HepG2 (cell line): ENCODE measurements around the gene DIP2C. TPM values are rescaled to one million over a fixed set of nuclear protein-coding genes. Genes with fewer than 3 reads are reported as not detected.

Experiments
- ATAC-seq: fragments of 200-7000 bp; cut with Tn5 transposase; 3 replicates; pipeline ENCODE4 v1.9.1; 2020; ENCODE audit warnings: mild to moderate bottlenecking, moderate library complexity
- BruUV-seq: library from RNA; stranded (reverse); fragments of 400-500 nt; replicated peaks from 2 replicates; lab custom pipeline; 2021; lab: Mats Ljungman, UMichigan
- CTCF ChIA-PET: fragments of 300-600 bp; formaldehyde crosslinking; extraction: SDS; loops from one replicate; lab custom pipeline; 2021; ENCODE audit warnings: low total read pairs, inconsistent platforms, low intra/inter-chr PET ratio; lab: Yijun Ruan, JAX
- POLR2A ChIA-PET: fragments of 350-600 bp; sonication (Branson Sonifier 250); formaldehyde crosslinking; loops from one replicate; lab custom pipeline; 2020; ENCODE audit warnings: antibody characterized with exemption, inconsistent platforms; lab: Yijun Ruan, JAX
- DNase-seq: peaks from one replicate; pipeline ENCODE4 v3.0.0-alpha.2; 2015; ENCODE audit warnings: low spot score
- FAIRE-seq: peaks from 3 replicates; lab custom pipeline; 2011; peaks lifted over from hg19 to GRCh38; lab: Jason Lieb, UNC
- H2AFZ ChIP-seq: one replicate; pipeline ENCODE4 v1.6.1; 2011; ENCODE audit warnings: low read length, inconsistent platforms
- H3K27ac ChIP-seq: fragments of 300-600 bp; 3 replicates; pipeline ENCODE4 v1.8.0; 2011; ENCODE audit warnings: mixed run types, mild to moderate bottlenecking, mixed read lengths, low read length, inconsistent platforms; ENCODE audit not compliant: insufficient read depth; ENCODE audit errors: extremely low read length
- H3K27me3 ChIP-seq, 2 experiments: fragments of 200-600 bp in 1 of 2; 2 replicates in 1 of 2; 3 replicates in 1 of 2; pipeline versions ENCODE4 v1.6.0 to v1.8.0; 2011; ENCODE audit warnings: low read length in 2 of 2, mild to moderate bottlenecking in 2 of 2, moderate library complexity in 2 of 2, inconsistent platforms in 1 of 2; ENCODE audit not compliant: insufficient read depth in 2 of 2, control insufficient read depth in 1 of 2
- H3K36me3 ChIP-seq, 2 experiments: fragments of 200-600 bp in 1 of 2; replicated peaks in 1 of 2; 2 replicates in 1 of 2; 3 replicates in 1 of 2; pipeline versions ENCODE4 v1.5.1 to v1.8.0; 2011; ENCODE audit warnings: low read length in 2 of 2, inconsistent platforms in 1 of 2; ENCODE audit not compliant: insufficient read depth in 2 of 2, control insufficient read depth in 1 of 2
- H3K4me1 ChIP-seq: 2 replicates; pipeline ENCODE4 v1.5.1; 2012; ENCODE audit warnings: low read length, inconsistent platforms; ENCODE audit not compliant: insufficient read depth
- H3K4me2 ChIP-seq: 2 replicates; pipeline ENCODE4 v1.6.0; 2011; ENCODE audit warnings: low read depth, low read length, inconsistent platforms
- H3K4me3 ChIP-seq, 3 experiments: fragments of 200-600 bp in 1 of 3; sonication (generic), shearing (Covaris generic) in 1 of 3; replicated peaks in 1 of 3; 2 replicates each; pipeline ENCODE4 v1.5.1; 2011 to 2016; ENCODE audit warnings: low read length in 3 of 3, inconsistent platforms in 2 of 3, low read depth in 2 of 3, mild to moderate bottlenecking in 2 of 3, control low read depth in 1 of 3, mixed read lengths in 1 of 3; ENCODE audit not compliant: insufficient read depth in 1 of 3
- H3K79me2 ChIP-seq: one replicate; pipeline ENCODE4 v1.6.1; 2011; ENCODE audit warnings: low read length, inconsistent platforms; ENCODE audit not compliant: insufficient read depth
- H3K9ac ChIP-seq: 2 replicates; pipeline ENCODE4 v1.6.0; 2011; ENCODE audit warnings: mild to moderate bottlenecking, low read depth, low read length, inconsistent platforms; ENCODE audit not compliant: insufficient read depth
- H3K9me3 ChIP-seq: 2 replicates; pipeline ENCODE4 v1.5.1; 2012; ENCODE audit warnings: mild to moderate bottlenecking, low read length
- H4K20me1 ChIP-seq: 2 replicates; pipeline ENCODE4 v1.6.0; 2011; ENCODE audit warnings: inconsistent platforms, mild to moderate bottlenecking, low read length, moderate library complexity; ENCODE audit not compliant: insufficient read depth
- ARID2 ChIP-seq: sonication (generic); formaldehyde crosslinking; IDR thresholded peaks from 2 replicates; pipeline ENCODE4 v1.8.1; 2022; ENCODE audit warnings: mild to moderate bottlenecking, missing genetic modification reagents, borderline replicate concordance
- GLI4 ChIP-seq: sonication (generic); formaldehyde crosslinking; IDR thresholded peaks from 2 replicates; pipeline ENCODE4 v1.5.1; 2020; ENCODE audit warnings: missing genetic modification reagents, mild to moderate bottlenecking, moderate library complexity, borderline replicate concordance
- MAFF ChIP-seq: IDR thresholded peaks from 2 replicates; pipeline ENCODE4 v1.6.1; 2011; ENCODE audit warnings: low read depth, low read length, improper control_type of control experiment
- MXD3 ChIP-seq: IDR thresholded peaks from 2 replicates; pipeline ENCODE4 v1.6.1; 2016; ENCODE audit warnings: mild to moderate bottlenecking, missing biosample characterization, missing genetic modification reagents
- SRSF9 ChIP-seq: fragments of 200-400 bp; formaldehyde crosslinking; IDR thresholded peaks from 2 replicates; pipeline ENCODE4 v1.6.1; 2018; ENCODE audit warnings: borderline replicate concordance, mild to moderate bottlenecking, low read depth, low read length; ENCODE audit not compliant: insufficient read depth, poor library complexity, severe bottlenecking
- SSRP1 ChIP-seq: IDR thresholded peaks from 2 replicates; pipeline ENCODE4 v1.6.1; 2016; ENCODE audit warnings: control low read depth
- WGBS: methylation state at CpG from one replicate; pipeline ENCODE4 v1.1.6; 2017; ENCODE audit warnings: low lambda C conversion rate; 5-methylcytosine and 5-hydroxymethylcytosine counted together
- in situ Hi-C: cut with HindIII; loops from 2 replicates; pipeline ENCODE4 v1.10.0; 2017; ENCODE audit warnings: low pct_unique_long_range_greater_than_20kb; ENCODE audit not compliant: extremely low pct_ligation_motif_present
- intact Hi-C: fragments of 100-400 bp; cut with micrococcal nuclease; formaldehyde crosslinking; loops from one replicate; pipeline ENCODE4 v1.10.0; 2022; ENCODE audit not compliant: unreplicated experiment
- polyA plus RNA-seq, 8 experiments: library from polyadenylated mRNA; depleted of rRNA in 3 of 8; stranded (reverse) in 7 of 8; unstranded in 1 of 8; fragments of >200 nt; fragmentation: Illumina TruSeq in 4 of 8; extraction: Trizol in 4 of 8; gene quantifications; 2 replicates each; pipeline versions ENCODE4 v1.2.1 to v1.2.3, GENCODE V29; 2011 to 2016; ENCODE audit warnings: low read depth in 4 of 8, missing spikeins in 1 of 8, mixed read lengths in 1 of 8; ENCODE audit not compliant: insufficient read depth in 1 of 8
- total RNA-seq, 5 experiments: library from RNA; depleted of rRNA; stranded (reverse); fragments of >200 nt; fragmentation: Illumina TruSeq; extraction: Trizol; gene quantifications; 2 replicates each; pipeline ENCODE4 v1.2.3, GENCODE V29; 2016; ENCODE audit warnings: low read depth in 1 of 5
- TF ChIP-seq, protein P1 (sequence below): sonication (generic); formaldehyde crosslinking; IDR thresholded peaks from 2 replicates; pipeline ENCODE4 v1.5.0; 2020; ENCODE audit warnings: missing genetic modification reagents, mild to moderate bottlenecking, borderline replicate concordance

DIP2C gene
- total and polyA plus RNA-seq, 2 of the 13 experiments (the other 11 are each of a cell fraction or from before 2014, with no cell fraction given): 2.2 to 2.7 TPM

DNA sequence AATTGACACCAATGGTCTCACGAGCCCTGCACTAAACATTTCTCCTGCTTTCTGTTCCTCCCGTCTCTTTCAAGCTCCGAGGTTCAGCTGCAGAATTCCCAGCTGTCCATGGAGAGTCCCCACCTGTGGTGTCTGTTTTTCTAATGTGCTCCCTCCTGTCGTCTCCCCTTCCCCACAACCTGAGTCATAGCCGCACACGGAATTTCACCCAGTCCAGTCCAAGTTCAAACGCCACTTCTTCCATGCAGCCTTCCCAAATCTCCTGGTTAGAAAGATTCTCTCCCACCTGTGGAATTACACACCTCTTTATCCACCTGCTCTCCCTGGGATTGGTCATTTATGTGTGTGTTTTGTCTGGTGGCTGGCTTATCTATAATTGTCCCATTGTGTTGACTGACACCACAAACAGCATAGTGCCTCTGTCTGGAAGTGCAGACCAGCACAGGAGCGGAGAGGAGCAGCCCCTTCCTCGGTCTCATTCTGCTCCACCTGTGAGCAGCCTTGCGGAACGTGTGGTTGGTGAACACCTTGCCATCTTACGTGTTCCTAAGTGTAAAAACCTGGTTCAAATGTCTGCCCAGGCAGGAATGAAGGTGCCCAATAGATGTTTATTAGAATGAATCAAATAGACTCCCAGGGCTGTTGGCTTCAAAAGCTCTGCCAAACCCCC, 3.3 kb upstream of the DIP2C start (continued):
- TF ChIP-seq SRSF9 (no peak), GLI4 (CRISPR knock-in tag) (no peak), MAFF (no peak)
- TF ChIP-seq, protein P1, sequence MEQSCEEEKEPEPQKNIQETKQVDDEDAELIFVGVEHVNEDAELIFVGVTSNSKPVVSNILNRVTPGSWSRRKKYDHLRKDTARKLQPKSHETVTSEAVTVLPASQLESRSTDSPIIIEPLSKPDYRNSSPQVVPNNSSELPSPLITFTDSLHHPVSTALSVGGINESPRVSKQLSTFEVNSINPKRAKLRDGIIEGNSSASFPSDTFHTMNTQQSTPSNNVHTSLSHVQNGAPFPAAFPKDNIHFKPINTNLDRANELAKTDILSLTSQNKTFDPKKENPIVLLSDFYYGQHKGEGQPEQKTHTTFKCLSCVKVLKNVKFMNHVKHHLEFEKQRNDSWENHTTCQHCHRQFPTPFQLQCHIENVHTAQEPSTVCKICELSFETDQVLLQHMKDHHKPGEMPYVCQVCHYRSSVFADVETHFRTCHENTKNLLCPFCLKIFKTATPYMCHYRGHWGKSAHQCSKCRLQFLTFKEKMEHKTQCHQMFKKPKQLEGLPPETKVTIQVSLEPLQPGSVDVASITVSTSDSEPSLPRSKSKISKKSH (CRISPR knock-in tag): no peak

- Histone ChIP-seq H3K79me2 (peaks cover 9% of the 10 kb centered on the region), H3K9ac (no peak overlapping the region), H2AFZ (no peak overlapping the region), H3K4me3 (no peak overlapping the region), H3K27me3 (peaks cover 2 to 28% of the 10 kb centered on the region in 2 experiments; a peak in 3 of 5 replicates), H4K20me1 (peaks cover 7% of the 10 kb centered on the region; the same call in 1 of the 2 replicates), H3K9me3 (no peaks in the 10 kb centered on the region), H3K4me1 (peaks cover 29% of the 10 kb centered on the region), H3K4me2 (no peak overlapping the region), H3K27ac (no peak overlapping the region), H3K36me3 (no peaks in the 10 kb centered on the region)
- CTCF ChIA-PET: no interaction called here
- WGBS: 82% methylated on average over 18 of the region's 18 CpGs
- ATAC-seq (no peak), DNase-seq (no peak), FAIRE-seq (no peak)
- intact Hi-C loops (no loop called here), in situ Hi-C loops (no loop called here)
- POLR2A ChIA-PET: no interaction called here
- TF ChIP-seq ARID2 (CRISPR knock-in tag) (no peak), MXD3 (CRISPR knock-in tag) (no peak), SSRP1 (CRISPR knock-in tag) (no peak)
- no TSS peak for BruUV-seq
These were observed 1.7 kb upstream of the DIP2C start for GRCh38 chr10:691216-691615.
